Progenitor cell of endocrine pancreas (in vitro differentiated cells): ENCODE results near the gene CENPV. TPM values are rescaled to one million over a fixed set of nuclear protein-coding genes. Genes with fewer than 3 reads are reported as not detected.
A peak's percentile ranks its signal among the peaks of the same experiment; 100 is the strongest.

Experiments
- DNase-seq: peaks from one replicate; pipeline ENCODE4 v3.0.0; 2021; ENCODE audit warnings: low spot score; ENCODE audit not compliant: unreplicated experiment
- H3K27ac Mint-ChIP-seq: 2 replicates; pipeline ENCODE4 v1.8.0; 2021; ENCODE audit warnings: mild to moderate bottlenecking, moderate library complexity, mixed read lengths
- H3K27me3 Mint-ChIP-seq: 2 replicates; pipeline ENCODE4 v1.8.0; 2021; ENCODE audit warnings: mixed read lengths
- H3K36me3 Mint-ChIP-seq: 2 replicates; pipeline ENCODE4 v1.8.0; 2022; ENCODE audit warnings: mixed read lengths; ENCODE audit not compliant: insufficient read depth
- H3K4me1 Mint-ChIP-seq: 2 replicates; pipeline ENCODE4 v1.8.0; 2021; ENCODE audit warnings: low read depth, mixed read lengths
- H3K4me3 Mint-ChIP-seq: 2 replicates; pipeline ENCODE4 v1.8.0; 2021; ENCODE audit warnings: low read depth, mild to moderate bottlenecking, moderate library complexity, mixed read lengths
- H3K9me3 Mint-ChIP-seq: 2 replicates; pipeline ENCODE4 v1.8.0; 2021; ENCODE audit warnings: low read depth, mixed read lengths
- total RNA-seq: library from RNA; stranded (reverse); gene quantifications from 2 replicates; pipeline ENCODE4 v1.2.1, GENCODE V29; 2021
- TF ChIP-seq, protein P1 (sequence below): fragments of 200-600 bp; sonication (generic); IDR thresholded peaks from one replicate; pipeline ENCODE4 v1.5.0; 2021; ENCODE audit warnings: antibody characterized with exemption, mild to moderate bottlenecking; ENCODE audit not compliant: unreplicated experiment

The CENPV gene
- total RNA-seq, 1 donor from 2014 or later: 201 TPM

GRCh38 chr17:16379654-16380053, 26.4 kb upstream of the CENPV start:
- Mint-ChIP-seq H3K27ac (no peak overlapping the region), H3K4me1 (peaks cover 24% of the 10 kb centered on the region), H3K9me3 (no peaks in the 10 kb centered on the region), H3K4me3 (no peak overlapping the region), H3K27me3 (no peaks in the 10 kb centered on the region), H3K36me3 (peaks cover 33% of the 10 kb centered on the region)
- DNase-seq: no peak
- TF ChIP-seq, protein P1, sequence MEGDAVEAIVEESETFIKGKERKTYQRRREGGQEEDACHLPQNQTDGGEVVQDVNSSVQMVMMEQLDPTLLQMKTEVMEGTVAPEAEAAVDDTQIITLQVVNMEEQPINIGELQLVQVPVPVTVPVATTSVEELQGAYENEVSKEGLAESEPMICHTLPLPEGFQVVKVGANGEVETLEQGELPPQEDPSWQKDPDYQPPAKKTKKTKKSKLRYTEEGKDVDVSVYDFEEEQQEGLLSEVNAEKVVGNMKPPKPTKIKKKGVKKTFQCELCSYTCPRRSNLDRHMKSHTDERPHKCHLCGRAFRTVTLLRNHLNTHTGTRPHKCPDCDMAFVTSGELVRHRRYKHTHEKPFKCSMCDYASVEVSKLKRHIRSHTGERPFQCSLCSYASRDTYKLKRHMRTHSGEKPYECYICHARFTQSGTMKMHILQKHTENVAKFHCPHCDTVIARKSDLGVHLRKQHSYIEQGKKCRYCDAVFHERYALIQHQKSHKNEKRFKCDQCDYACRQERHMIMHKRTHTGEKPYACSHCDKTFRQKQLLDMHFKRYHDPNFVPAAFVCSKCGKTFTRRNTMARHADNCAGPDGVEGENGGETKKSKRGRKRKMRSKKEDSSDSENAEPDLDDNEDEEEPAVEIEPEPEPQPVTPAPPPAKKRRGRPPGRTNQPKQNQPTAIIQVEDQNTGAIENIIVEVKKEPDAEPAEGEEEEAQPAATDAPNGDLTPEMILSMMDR: no peak

DNA sequence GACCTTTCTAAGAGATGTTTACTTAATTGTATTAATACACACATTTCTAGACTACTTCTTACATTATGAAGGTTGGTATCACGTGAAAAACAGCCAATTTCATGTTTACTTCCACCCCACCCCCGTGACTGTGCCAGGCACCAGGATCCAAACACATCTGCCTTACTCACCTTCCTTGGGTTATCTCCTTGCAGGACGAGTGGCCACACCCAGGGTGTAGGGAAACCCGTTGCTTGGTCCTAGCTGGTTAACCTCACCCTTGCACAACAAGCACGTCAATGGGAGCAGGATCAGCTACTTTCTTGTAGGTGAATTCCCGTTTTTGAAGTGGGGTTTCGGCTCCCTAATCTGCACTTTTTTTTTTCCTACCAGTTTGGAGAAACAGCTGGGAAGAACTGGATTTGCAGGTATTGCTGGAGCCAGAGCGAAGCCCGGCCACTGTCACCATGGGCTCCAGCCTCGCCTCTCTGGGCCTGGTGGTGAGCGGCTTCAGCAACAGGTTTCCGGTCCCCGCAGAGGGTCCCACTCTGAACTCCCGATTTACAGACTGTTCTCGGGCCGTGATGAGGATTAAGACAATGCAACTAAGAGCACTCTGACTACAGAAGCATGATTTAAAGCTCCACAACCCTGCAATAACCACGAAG, 25.5 kb upstream of the CENPV start:
- DNase-seq: no peak
- TF ChIP-seq, protein P1: no peak
- peaks cover 20% of the 10 kb centered on the region for H3K4me1 Mint-ChIP-seq
- peak overlapping the region; percentile 65 for H3K27ac Mint-ChIP-seq
- peaks cover 26% of the 10 kb centered on the region for H3K36me3 Mint-ChIP-seq
- no peaks in the 10 kb centered on the region for H3K27me3 Mint-ChIP-seq
- peak overlapping the region; percentile 17 for H3K4me3 Mint-ChIP-seq
- no peaks in the 10 kb centered on the region for H3K9me3 Mint-ChIP-seq

- peaks cover 17% of the 10 kb centered on the region for H3K36me3 Mint-ChIP-seq
These were observed 24.7 kb upstream of the CENPV start for GRCh38 chr17:16377941-16378341.

GRCh38 chr17:16374146-16374938, 21.1 kb upstream of the CENPV start:
- no peaks in the 10 kb centered on the region for H3K36me3 Mint-ChIP-seq
- no peaks in the 10 kb centered on the region for H3K9me3 Mint-ChIP-seq
- H3K27me3 Mint-ChIP-seq: no peaks in the 10 kb centered on the region
- TF ChIP-seq, protein P1: no peak
- no peak for DNase-seq
- H3K4me1 Mint-ChIP-seq: peaks cover 1% of the 10 kb centered on the region
- H3K27ac Mint-ChIP-seq: no peak overlapping the region
- no peak overlapping the region for H3K4me3 Mint-ChIP-seq

More at GRCh38 chr17:16377941-16378341, 24.7 kb upstream of the CENPV start:
- Mint-ChIP-seq H3K4me3 (no peak overlapping the region), H3K9me3 (no peaks in the 10 kb centered on the region), H3K27ac (no peak overlapping the region), H3K4me1 (peaks cover 16% of the 10 kb centered on the region), H3K27me3 (no peaks in the 10 kb centered on the region)
- no peak for DNase-seq
- TF ChIP-seq, protein P1: no peak

DNA sequence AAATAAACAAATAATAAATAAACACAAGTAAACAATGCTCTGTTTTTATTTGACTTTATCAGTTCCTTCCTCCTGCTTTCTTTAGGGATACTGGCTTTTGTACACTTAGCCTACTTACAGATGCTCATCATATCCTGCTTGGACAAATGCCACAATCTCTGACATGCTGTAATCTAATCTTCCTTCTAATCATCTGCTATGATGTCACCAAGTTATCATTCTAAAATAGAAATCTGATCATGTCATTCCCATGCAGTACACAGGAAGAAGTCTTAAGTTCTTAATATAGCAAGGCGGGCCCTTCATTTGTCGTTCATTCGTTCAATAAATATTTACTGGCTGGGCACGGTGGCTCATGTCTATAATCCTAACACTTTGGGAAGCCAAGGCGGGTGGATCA, 18.5 kb upstream of the CENPV start:
- Mint-ChIP-seq H3K27me3 (no peaks in the 10 kb centered on the region), H3K9me3 (no peaks in the 10 kb centered on the region), H3K27ac (no peak overlapping the region), H3K36me3 (no peaks in the 10 kb centered on the region), H3K4me3 (no peak overlapping the region), H3K4me1 (peaks cover 1% of the 10 kb centered on the region)
- no peak for DNase-seq
- TF ChIP-seq, protein P1: no peak
